G401.6 (cell line): ENCODE results near the gene TMEM185A.
"Not testable (repeated sequence)": the region's sequence is repeated elsewhere in the genome, so short reads cannot be mapped to it uniquely, and the experiment has no call there.

Experiments used
- FAIRE-seq: peaks from 2 replicates; lab custom pipeline; 2012; peaks lifted over from hg19 to GRCh38; lab: Jason Lieb, UNC

TMEM185A gene

DNA sequence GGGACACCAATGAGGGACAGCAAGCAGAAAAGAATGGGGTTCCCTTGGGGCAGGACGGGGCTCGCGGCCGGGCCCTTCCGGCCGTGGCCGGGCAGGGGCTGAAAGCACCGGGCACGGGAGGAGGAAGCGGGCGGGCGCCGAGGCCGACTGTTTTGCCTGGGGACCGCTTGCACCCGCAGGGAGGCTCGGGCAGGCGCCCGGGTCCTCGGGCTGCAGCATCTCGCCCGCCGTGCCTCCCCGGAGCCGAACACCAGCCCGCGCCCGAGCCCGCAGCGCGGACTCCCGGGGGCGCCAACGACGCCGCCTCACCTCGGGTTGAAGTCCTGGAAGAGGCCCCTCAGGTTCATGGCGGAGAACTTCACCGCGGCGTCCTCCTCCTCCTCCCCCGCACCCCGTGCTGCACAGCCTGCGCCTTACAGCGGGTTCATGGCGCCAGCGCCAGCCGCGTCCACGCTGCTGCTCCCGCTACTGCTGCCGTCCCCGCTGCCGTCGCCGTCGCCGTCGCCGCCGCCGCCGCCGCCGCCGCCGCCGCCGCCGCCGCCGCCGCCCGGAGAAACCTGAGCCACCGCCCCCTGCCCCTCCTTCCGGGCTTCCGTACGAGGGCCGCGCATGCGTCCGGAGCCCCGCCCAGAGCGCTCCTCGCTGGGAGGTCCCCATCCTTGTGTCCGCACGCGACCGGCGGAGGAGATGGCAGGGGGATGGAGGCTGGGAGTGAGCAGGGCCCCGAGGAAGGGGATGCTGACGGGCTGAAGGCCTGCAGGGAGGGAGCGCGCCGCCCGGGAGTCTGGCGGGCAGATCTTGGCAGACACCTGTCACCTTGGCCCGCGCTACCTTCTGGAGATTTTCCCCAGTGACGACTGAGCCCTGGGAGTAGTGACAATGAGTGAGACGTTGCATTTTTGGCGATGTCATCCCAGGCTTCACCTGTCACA lies at the start of gene TMEM185A:
TMEM185A (minus strand) TSS at position 559 of the 932 bp plus-strand sequence; CDS start at position 347, 212 bp downstream.
- no peak for FAIRE-seq

DNA sequence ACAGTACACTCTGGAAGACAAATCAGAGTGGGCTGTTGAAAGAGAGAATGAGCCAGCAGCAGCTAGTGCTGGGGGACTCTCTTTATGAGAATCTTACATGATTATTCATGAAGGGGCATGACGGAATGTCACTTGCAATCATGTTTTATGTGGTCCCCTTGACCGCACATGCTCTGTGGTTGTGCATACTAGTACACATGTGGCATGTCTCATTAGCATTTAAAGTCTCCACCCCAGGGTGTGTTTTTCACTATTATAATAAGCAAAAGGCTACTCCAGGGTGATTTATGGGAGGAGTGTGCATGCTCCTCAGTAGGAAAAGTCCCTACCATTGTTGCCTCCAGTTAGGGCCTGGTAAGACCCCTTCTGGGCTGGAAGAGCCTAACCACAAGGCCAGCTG lies 49.6 kb upstream of the TMEM185A start:
- no peak for FAIRE-seq

- not testable (repeated sequence) for FAIRE-seq
These were observed 47.6 kb upstream of the TMEM185A start for GRCh38 chrX:149679164-149679678.

DNA sequence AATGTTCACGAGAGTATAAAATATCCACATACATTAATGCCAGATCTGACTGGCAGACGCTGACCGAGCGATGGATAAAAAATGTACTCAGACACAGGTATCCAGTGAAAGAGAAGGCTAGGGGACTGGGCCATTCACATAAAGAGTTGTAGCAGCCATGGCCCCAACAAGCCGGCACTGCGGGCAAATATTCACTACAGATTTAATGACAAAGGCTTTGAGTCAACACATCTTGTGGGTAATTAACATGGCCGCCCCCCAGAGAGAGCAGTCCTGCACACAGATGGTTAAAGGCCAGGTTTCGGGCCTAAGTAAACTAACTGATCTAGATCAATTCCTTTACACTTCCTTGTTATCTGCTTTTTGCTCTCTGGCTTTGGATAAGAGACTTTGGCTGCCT lies 44.0 kb upstream of the TMEM185A start:
- not testable (repeated sequence) for FAIRE-seq

- not testable (repeated sequence) for FAIRE-seq
These were observed 43.5 kb upstream of the TMEM185A start for GRCh38 chrX:149675088-149675487.

GRCh38 chrX:149660613-149661012 lies 29.0 kb upstream of the TMEM185A start:
- FAIRE-seq, result not testable (repeated sequence)

DNA sequence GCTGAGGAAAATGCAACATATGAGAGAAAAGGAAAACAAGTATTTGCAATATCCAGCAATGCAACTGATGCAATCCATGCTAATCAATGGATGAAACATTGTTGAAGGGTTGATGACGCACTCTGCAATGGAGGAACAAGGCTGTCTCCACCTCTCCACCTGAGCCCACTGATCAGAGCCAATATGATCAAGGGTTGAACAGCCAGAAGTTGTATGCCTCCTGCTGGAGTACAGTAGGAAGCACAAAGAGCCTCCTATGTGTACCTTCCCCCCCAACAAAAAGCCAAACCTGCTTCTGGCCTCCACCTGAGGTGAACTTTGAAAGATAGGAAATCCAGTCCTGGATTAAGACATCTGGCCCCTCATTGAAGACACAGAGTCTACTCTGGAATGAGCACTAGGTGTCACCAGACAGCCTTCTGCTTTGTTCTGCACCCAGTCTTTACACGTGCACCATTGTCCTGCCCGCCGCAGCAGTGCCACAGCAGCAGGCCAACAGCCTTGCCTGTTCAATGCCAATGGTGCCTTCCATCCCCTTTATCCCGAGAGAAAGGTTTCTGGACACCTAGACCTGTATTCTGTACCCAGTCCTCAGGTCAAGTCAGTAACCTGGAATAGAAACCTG lies 24.8 kb upstream of the TMEM185A start:
- not testable (repeated sequence) for FAIRE-seq

GRCh38 chrX:149652232-149652981 lies 20.8 kb upstream of the TMEM185A start:
- FAIRE-seq, result no peak

- FAIRE-seq, result no peak
These were observed 18.6 kb upstream of the TMEM185A start for GRCh38 chrX:149650162-149650561.

DNA sequence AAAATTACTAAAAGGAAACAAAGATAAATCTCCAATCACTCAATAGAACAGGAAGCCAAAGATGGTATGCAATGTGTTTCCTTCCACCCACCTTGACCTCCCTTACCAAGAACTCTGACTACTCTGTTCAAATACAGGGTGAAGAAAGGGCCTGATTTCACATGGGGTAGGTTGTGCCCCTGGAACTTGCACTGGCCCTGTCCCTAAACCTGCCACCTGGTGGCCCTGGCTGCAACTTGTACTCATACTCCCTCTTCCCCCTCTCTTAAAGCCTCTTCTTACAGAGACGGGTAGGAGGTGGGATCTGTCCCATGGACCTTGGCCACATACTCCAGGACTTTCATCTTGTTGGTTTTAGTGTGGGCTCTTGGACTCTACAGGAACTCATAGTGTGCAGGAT lies 17.3 kb upstream of the TMEM185A start:
- no peak for FAIRE-seq

GRCh38 chrX:149647505-149647904 lies 15.9 kb upstream of the TMEM185A start:
- no peak for FAIRE-seq

DNA sequence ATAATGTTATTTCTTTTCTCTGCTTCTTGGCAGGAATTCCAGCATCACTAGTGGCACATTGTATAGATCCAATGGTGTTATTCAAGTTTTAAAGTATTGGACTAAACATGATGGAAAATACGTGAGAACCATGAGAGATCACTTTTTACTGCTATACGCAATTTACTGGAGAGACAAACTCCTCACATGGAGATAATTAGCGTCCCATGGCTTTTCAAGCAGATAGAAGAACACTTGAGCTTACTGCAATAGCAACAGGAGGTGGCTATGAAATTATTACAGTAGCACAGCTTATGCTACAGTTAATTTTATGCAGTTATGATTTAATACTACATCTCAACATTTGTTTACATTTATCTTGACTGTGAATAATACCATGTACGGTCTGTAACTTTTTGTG lies 11.9 kb upstream of the TMEM185A start:
- no peak for FAIRE-seq

DNA sequence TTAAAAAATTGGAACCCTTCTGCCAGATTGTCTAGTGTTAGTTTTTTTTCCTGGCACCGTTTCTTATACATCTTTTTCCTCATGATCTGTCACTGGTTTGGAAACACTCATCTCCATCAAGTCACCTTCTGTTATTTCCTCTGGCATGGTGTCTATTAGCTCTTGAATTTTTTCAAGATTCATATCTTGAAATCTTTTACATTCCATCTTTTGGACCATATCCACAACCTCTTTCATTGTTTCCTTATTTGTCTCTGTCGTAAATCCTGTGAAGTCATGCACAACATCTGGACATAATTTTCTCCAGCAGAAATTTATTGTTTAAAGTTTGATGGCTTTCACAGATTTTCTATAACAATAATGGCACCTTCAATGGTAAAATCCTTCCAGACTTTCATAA lies 10.2 kb upstream of the TMEM185A start:
- FAIRE-seq, result no peak

DNA sequence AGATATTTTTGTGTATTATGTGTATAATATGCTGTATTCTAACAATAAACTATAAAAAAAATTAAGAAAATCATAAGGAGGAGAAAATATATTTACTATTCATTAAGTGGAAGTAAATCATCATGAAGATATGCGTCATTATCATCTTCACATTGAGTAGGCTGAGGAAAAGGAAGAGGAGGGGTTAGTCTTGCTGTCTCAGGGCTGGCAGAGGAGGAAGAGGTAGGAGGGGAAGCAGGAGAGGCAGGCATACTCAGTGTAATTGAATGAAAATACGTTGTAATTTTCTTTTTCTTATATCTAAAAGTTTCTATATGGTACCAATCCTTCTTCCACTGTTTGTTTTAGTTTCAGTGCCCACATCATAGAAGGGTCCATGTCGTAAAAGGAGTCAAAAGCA lies 9.8 kb upstream of the TMEM185A start:
- FAIRE-seq, result no peak

- no peak for FAIRE-seq
These were observed 8.0 kb upstream of the TMEM185A start for GRCh38 chrX:149639568-149639967.

DNA sequence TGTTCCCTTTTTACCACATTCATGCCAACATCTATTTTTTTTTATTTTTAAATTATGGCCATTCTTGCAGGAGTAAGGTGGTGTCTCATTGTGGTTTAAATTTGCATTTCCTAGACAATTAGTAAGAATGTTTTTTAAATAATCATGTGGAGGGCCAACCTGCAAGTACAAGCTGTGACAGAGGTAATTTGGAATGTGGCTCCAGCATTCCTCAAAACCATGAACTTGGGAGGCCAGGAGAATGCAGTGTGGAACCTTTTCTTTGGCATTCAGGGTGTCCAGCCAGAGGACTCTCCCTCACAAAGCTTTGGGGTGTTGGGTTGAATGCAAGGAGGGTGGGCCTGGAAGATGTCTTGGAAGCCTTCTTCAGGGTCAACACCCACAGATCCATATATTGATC lies 7.3 kb upstream of the TMEM185A start:
- FAIRE-seq, result no peak

GRCh38 chrX:149633511-149633910 lies 1.9 kb upstream of the TMEM185A start:
- no peak for FAIRE-seq

DNA sequence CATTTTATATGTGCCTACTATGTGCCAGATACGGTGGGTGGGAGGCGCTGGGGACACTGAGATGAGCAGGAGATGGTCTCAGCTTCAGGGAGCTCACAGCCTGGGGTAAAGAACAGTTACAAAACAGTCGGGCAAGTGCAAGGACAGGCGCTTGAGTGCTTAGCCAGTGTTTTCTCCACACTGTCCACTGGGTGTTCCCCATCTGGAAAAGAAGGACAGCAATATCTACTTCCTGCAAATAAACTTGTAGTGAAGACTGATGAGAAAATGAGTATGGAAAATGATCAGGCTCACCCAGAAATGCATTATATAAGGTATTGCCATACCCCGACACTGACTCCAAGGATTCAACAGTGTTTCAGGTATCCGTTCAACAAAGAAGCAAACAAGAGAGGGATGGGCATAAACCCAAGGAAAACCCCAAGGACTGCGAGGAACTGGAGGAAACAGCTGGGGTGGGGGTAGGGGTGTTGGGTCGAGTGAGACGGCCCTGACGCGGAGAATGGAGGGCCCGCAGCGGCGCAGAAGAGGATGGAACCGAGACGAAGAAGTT lies 835 bp downstream of the TMEM185A start:
- no peak for FAIRE-seq

GRCh38 chrX:149629730-149630387 lies 1.7 kb downstream of the TMEM185A start:
- no peak for FAIRE-seq

GRCh38 chrX:149628768-149629167 lies 2.8 kb downstream of the TMEM185A start:
- no peak for FAIRE-seq

DNA sequence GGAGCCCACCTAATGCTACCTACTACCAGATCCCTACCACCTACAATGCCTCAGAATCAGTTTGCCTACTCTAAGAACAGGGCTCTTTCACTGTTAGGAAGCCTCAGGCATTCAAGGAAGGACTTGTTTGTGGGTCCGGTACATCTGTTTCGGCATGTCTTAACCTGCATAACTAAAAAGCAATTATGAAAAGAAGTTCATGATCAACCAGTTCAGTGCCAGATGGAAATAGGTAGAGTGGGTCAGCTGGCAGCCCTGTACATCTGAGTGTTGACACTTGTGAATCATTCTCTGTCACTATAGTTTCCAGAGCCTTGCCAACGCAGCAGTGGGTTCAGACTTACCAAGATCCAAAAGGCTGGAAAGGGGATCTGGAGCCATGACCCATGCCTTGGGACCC lies 3.3 kb downstream of the TMEM185A start:
- FAIRE-seq, result no peak

GRCh38 chrX:149626829-149627228 lies 4.8 kb downstream of the TMEM185A start:
- not testable (repeated sequence) for FAIRE-seq
